ENCODE data around the gene MSL3B.

The MSL3B gene

GRCh38 chr2:233821196-233821595 lies 47.0 kb downstream of the MSL3B start:
- Histone ChIP-seq H3K36me3 (ENCODE audit: control insufficient read depth, insufficient read depth, low read length) (no peaks in the 10 kb centered on the region), H3K4me3 (ENCODE audit: low read depth, low read length) (no peak overlapping the region), H3K79me2 (no peaks in the 10 kb centered on the region), H3K27ac (no peak overlapping the region), H3K4me1 (no peaks in the 10 kb centered on the region), H3K9ac (no peak overlapping the region), H2AFZ (no peak overlapping the region), H3K27me3 (ENCODE audit: control insufficient read depth, insufficient read depth, low read length) (no peaks in the 10 kb centered on the region), H3K4me2 (ENCODE audit: low read length) (no peak overlapping the region), H3K9me3 (ENCODE audit: control insufficient read depth, low read length) (no peaks in the 10 kb centered on the region)
- TF ChIP-seq CTCF (IDR thresholded peaks at IDR 0.05), result no peak

- no peak for TF ChIP-seq CTCF (IDR thresholded peaks at IDR 0.05)
- H3K27ac ChIP-seq, result no peak overlapping the region
- no peaks in the 10 kb centered on the region for H3K36me3 ChIP-seq (ENCODE audit: control insufficient read depth, insufficient read depth, low read length)
- H3K79me2 ChIP-seq, result no peaks in the 10 kb centered on the region
- H3K4me1 ChIP-seq, result no peaks in the 10 kb centered on the region
- no peak overlapping the region for H3K9ac ChIP-seq
- no peaks in the 10 kb centered on the region for H3K27me3 ChIP-seq (ENCODE audit: control insufficient read depth, insufficient read depth, low read length)
- H3K9me3 ChIP-seq (ENCODE audit: control insufficient read depth, low read length), result no peaks in the 10 kb centered on the region
- no peak overlapping the region for H3K4me3 ChIP-seq (ENCODE audit: low read depth, low read length)
- H3K4me2 ChIP-seq (ENCODE audit: low read length), result no peak overlapping the region
- H2AFZ ChIP-seq, result no peak overlapping the region
Measured at GRCh38 chr2:233820774-233821105, 47.4 kb downstream of the MSL3B start.

DNA sequence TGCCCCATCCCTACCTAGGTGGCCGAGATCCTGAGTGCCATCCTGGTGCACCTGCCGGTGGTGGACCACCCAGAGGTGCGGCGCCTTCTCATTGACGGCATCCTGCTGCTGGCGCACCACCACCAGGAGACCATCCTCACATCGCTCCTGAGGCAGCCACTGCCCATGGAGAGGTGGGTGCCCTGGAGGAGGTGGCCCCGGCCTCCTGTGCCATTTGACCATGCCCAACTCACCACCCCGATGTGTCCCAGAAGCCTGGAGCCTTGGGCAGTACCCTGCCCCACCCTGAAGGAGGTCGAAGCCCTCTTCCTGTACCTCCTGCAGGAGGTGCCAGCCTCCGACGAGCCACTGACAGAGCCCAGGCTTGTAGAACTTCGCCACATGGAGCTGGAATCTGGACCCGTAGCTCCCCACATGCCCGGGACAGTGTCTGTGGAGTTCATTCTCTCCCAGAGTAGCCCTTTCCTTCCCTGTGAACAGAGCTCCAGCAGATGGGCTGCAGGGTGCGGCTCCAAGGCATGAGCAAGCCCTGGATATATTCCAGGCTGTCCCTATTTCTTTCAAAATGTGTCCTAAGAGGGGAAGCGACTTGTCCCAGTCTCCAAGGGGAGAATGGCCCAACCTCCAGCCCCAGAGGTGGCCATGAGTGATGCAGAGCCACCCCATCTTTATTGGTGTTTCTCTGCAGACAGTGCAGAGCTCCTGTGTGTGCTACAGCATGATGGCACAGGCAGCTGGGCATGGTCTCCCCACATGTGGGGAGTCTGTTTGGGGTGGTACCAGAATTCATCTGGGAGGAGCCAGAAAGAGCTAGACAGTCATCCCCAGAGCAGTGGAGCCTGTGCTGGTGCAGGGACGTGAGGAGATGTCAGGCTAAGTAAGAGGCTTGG lies 48.1 kb downstream of the MSL3B start:
- H3K4me3 ChIP-seq (ENCODE audit: low read depth, low read length), result no peak overlapping the region
- no peak overlapping the region for H2AFZ ChIP-seq
- H3K36me3 ChIP-seq (ENCODE audit: control insufficient read depth, insufficient read depth, low read length), result no peaks in the 10 kb centered on the region
- H3K9ac ChIP-seq, result no peak overlapping the region
- H3K9me3 ChIP-seq (ENCODE audit: control insufficient read depth, low read length), result no peaks in the 10 kb centered on the region
- H3K27ac ChIP-seq, result no peak overlapping the region
- H3K4me2 ChIP-seq (ENCODE audit: low read length), result no peak overlapping the region
- no peaks in the 10 kb centered on the region for H3K27me3 ChIP-seq (ENCODE audit: control insufficient read depth, insufficient read depth, low read length)
- no peaks in the 10 kb centered on the region for H3K79me2 ChIP-seq
- no peaks in the 10 kb centered on the region for H3K4me1 ChIP-seq
- TF ChIP-seq CTCF (IDR thresholded peaks at IDR 0.05), result no peak

DNA sequence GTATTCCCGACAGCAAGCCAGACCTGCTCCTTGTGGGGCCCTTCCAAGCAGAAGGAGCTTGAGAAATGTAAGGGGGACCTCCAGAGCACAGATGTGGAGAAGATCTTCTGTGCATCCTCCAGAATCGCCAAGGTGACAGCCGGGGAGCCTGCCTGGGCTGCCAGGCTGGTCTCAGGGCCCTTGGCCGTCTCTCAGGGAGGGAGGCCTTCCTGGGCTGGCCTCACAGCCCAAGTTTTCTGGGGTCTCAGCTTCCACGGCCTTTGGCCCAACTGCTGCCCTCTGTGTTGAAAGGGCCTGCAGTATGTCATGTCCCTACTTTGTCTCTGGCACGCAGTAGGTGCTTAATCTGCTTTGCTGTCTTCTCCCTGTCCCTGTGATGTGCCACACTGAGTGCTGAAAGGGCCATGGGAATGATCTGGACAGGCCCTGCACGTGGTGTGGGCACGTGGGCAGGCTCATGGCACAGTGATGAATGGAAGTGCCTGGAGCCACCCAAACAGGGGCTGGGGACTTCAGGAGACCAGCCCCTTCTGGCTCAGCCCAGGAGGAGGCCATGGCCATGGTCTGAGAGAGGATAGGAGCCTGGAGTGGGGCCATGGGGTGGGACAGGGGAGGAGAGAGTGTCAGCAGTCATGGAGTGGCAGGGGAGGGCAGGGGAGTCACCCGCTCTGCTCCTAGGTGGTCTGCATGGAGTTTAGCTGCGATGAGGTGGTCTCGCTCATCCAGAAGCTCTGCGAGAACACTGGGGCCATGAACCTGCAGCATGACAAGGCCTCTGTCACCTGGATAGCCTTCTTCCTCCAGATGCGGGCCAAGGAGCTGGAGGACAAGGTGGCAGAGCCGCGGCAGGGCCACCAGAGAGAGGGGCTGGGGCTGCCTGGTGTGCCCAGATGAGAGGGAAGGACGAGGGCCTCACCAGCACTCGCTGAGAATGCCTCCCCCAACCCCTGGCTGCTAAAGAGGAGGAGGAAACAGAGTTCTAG lies 49.3 kb downstream of the MSL3B start:
- no peaks in the 10 kb centered on the region for H3K79me2 ChIP-seq
- H3K27me3 ChIP-seq (ENCODE audit: control insufficient read depth, insufficient read depth, low read length), result no peaks in the 10 kb centered on the region
- no peak for TF ChIP-seq CTCF (IDR thresholded peaks at IDR 0.05)

More for the DNA sequence above, 49.3 kb downstream of the MSL3B start:
- no peak overlapping the region for H3K27ac ChIP-seq
- no peaks in the 10 kb centered on the region for H3K4me1 ChIP-seq
- H3K9me3 ChIP-seq (ENCODE audit: control insufficient read depth, low read length), result no peaks in the 10 kb centered on the region
- no peak overlapping the region for H3K4me2 ChIP-seq (ENCODE audit: low read length)
- no peak overlapping the region for H3K9ac ChIP-seq
- H3K4me3 ChIP-seq (ENCODE audit: low read depth, low read length), result no peak overlapping the region
- H3K36me3 ChIP-seq (ENCODE audit: control insufficient read depth, insufficient read depth, low read length), result no peaks in the 10 kb centered on the region
- no peak overlapping the region for H2AFZ ChIP-seq

Measured in parathyroid adenoma (tissue), 2 donors.